Tongue (tissue), 3 donors: ENCODE results near the gene ZFP3. TPM values are rescaled to one million over a fixed set of nuclear protein-coding genes. Genes with fewer than 3 reads are reported as not detected.
"Not testable (repeated sequence)": the region's sequence is repeated elsewhere in the genome, so short reads cannot be mapped to it uniquely, and the experiment has no call there.

Experiments used
- DNase-seq: peaks from one replicate; pipeline ENCODE4 v3.0.0-alpha.2; 2015
- small RNA-seq: library from RNA; depleted of rRNA; stranded (forward); fragments of <200 nt; gene quantifications from one replicate; pipeline ENCODE3, GENCODE V24; 2014; ENCODE audit warnings: low replicate concordance
- total RNA-seq: library from RNA; depleted of rRNA; stranded (reverse); fragments of >200 nt; gene quantifications from one replicate; pipeline ENCODE4 v1.2.3, GENCODE V29; 2014

The ZFP3 gene
- total RNA-seq, 1 donor from 2014 or later = 9.5 TPM

DNA sequence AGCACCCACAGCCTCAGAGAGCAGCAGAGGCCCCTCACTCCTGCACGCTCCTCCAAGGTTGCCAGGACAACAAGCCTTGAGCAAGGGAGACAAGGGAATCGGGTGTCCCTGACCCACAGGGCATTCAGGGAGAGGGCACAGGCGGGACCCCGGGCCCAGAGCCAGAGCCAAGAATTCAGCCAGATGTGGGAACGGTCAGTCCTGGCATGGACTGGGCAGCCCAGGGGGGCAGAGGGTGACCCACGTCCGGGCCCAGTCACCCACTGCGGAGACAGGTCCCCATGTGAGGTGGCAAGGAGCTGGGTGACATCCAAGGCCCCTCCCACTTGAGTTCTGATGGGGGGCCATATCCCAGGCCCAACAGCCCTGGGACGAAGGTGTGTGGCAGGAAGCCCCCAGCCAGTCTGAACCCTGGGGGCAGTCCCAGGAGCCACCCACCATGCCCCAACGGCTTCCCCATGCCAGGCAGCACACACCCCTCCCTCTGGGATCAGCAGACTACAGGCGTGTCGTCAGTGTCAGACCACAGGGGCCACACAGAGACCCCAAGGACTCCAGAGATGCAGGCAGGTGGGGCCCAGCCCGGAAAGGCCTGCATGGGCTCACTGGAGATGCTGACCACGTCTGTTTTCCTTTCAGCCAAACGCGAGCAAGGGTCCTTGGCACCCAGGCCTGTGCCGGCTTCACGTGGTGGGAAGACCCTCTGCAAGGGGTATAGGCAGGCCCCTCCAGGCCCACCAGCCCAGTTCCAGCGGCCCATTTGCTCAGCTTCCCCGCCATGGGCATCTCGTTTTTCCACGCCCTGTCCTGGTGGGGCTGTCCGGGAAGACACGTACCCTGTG is 60.6 kb downstream of the ZFP3 start:
- no peak for DNase-seq

DNA sequence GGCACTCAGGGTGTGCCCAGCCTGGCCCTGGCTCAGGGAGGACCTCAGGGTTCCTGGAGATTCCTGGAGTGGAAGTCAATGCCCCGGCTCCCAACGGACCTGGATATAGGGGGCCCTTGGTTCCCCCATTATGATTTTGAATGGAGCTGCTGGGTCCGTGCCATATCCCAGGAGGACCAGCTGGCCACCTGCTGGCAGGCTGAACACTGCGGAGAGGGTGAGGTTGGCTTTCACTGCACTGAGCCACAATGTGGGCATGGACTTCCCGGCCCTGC is 61.1 kb downstream of the ZFP3 start:
- DNase-seq = no peak

DNA sequence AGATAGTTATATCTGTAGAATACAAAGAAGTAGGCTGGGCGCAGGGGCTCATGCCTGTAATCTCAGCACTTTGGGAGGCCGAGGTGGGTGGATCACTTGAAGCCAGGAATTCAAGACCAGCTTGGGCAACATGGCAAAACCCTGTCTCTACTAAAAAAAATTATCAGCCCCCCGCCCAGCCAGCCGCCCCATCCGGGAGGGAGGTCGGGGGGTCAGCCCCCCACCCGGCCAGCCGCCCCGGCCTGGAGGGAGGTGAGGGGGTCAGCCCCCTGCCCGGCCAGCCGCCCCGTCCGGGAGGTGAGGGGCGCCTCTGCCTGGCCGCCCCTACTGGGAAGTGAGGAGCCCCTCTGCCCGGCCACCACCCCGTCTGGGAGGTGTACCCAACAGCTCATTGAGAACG is 64.6 kb downstream of the ZFP3 start:
- DNase-seq = not testable (repeated sequence)

Small RNA genes lying within 50 kb of the gene (small RNA-seq; reads per million reads assigned to genes)
- gene AC012146.4 = not detected

Other genes starting within 250 kb of the ZFP3 start
- gene MINK1, start 245.1 kb upstream of the ZFP3 start, total RNA-seq = 51.4 TPM
- 5.1 TPM for gene C17orf107, start 178.9 kb upstream of the ZFP3 start, total RNA-seq
- 3.8 TPM for gene CHRNE, start 175.4 kb upstream of the ZFP3 start, total RNA-seq
- not detected for gene GP1BA, start 146.2 kb upstream of the ZFP3 start, total RNA-seq
- gene SLC25A11, start 138.4 kb upstream of the ZFP3 start, total RNA-seq = 94.6 TPM
- 20.3 TPM for gene RNF167, start 138.2 kb upstream of the ZFP3 start, total RNA-seq
- gene PFN1, start 129.9 kb upstream of the ZFP3 start, total RNA-seq = 168 TPM
- gene ENO3, start 127.3 kb upstream of the ZFP3 start, total RNA-seq = 4,089 TPM
- 68.2 TPM for gene SPAG7, start 110.7 kb upstream of the ZFP3 start, total RNA-seq
- gene CAMTA2, start 90.8 kb upstream of the ZFP3 start, total RNA-seq = 8.0 TPM
- 0.62 TPM for gene INCA1, start 80.9 kb upstream of the ZFP3 start, total RNA-seq
- 97.3 TPM for gene KIF1C, start 80.5 kb upstream of the ZFP3 start, total RNA-seq
- gene SLC52A1, start 43.0 kb upstream of the ZFP3 start, total RNA-seq = not detected
- 8.4 TPM for gene ZNF232, start 33.4 kb downstream of the ZFP3 start, total RNA-seq
- 0.92 TPM for gene USP6, start 37.6 kb downstream of the ZFP3 start, total RNA-seq
- 27.7 TPM for gene ZNF594, start 113.4 kb downstream of the ZFP3 start, total RNA-seq
- gene SCIMP, start 156.4 kb downstream of the ZFP3 start, total RNA-seq = not detected
- gene RABEP1, start 203.8 kb downstream of the ZFP3 start, total RNA-seq = 71.2 TPM